Mesenteric fat pad (tissue), 1 donor: ENCODE data around the gene RAB3D. TPM values are rescaled to one million over a fixed set of nuclear protein-coding genes. Genes with fewer than 3 reads are reported as not detected.

ENCODE experiments used
- total RNA-seq: library from RNA; stranded (reverse); fragmentation: NEBNext Ultra II Directional; extraction: Animal tissue kit (Norgen Biotek cat#: 25700); gene quantifications from one replicate; pipeline ENCODE4 v1.2.1, GENCODE V29; 2021
- donor health status: DM: yes; HTN: yes; CAD: no.

RAB3D gene
- total RNA-seq, 1 donor from 2014 or later: 21.7 TPM

Other genes with a start within 250 kb of the RAB3D start
- 0.77 TPM for gene SPC24, start 183.9 kb downstream of the RAB3D start, total RNA-seq
- 121 TPM for gene KANK2, start 142.1 kb downstream of the RAB3D start, total RNA-seq
- 4.5 TPM for gene ANGPTL8, start 100.0 kb downstream of the RAB3D start, total RNA-seq
- gene DOCK6, start 77.1 kb downstream of the RAB3D start, total RNA-seq: 119 TPM
- not detected for gene TSPAN16, start 43.5 kb downstream of the RAB3D start, total RNA-seq
- gene TMEM205, start 6.6 kb upstream of the RAB3D start, total RNA-seq: 54.3 TPM
- gene CCDC159, start 6.9 kb upstream of the RAB3D start, total RNA-seq: 16.4 TPM
- 26.0 TPM for gene PLPPR2, start 15.8 kb upstream of the RAB3D start, total RNA-seq
- 1.2 TPM for gene SWSAP1, start 35.0 kb upstream of the RAB3D start, total RNA-seq
- 9.6 TPM for gene EPOR, start 44.7 kb upstream of the RAB3D start, total RNA-seq
- 18.8 TPM for gene RGL3, start 79.7 kb upstream of the RAB3D start, total RNA-seq
- 0.35 TPM for gene ODAD3, start 95.5 kb upstream of the RAB3D start, total RNA-seq
- 199 TPM for gene PRKCSH, start 96.0 kb upstream of the RAB3D start, total RNA-seq
- not detected for gene ELAVL3, start 141.4 kb upstream of the RAB3D start, total RNA-seq
- 8.6 TPM for gene ZNF653, start 166.2 kb upstream of the RAB3D start, total RNA-seq
- 28.4 TPM for gene ECSIT, start 189.5 kb upstream of the RAB3D start, total RNA-seq
- gene CNN1, start 199.2 kb upstream of the RAB3D start, total RNA-seq: 21.8 TPM
- 35.0 TPM for gene ELOF1, start 219.6 kb upstream of the RAB3D start, total RNA-seq
- gene ACP5, start 238.0 kb upstream of the RAB3D start, total RNA-seq: 35.0 TPM